Neutrophil (primary cell): ENCODE results near the gene CAMK2B.

ENCODE experiments used
- H3K27ac ChIP-seq: fragments of 200-600 bp; sonication (generic); 2 replicates; pipeline ENCODE4 v1.5.1; 2016; ENCODE audit warnings: mild to moderate bottlenecking, moderate library complexity
- H3K27me3 ChIP-seq: fragments of 200-600 bp; sonication (generic); 2 replicates; pipeline ENCODE4 v1.6.0; 2016; ENCODE audit warnings: mild to moderate bottlenecking
- H3K36me3 ChIP-seq: fragments of 200-600 bp; sonication (generic); 2 replicates; pipeline ENCODE4 v1.5.1; 2017
- H3K4me1 ChIP-seq, 2 experiments: fragments of 200-600 bp in 1 of 2; sonication (generic) in 1 of 2; 1 replicate in 1 of 2; 2 replicates in 1 of 2; pipeline versions ENCODE4 v1.5.1 to v1.6.1; 2013 to 2016; ENCODE audit warnings: low read depth in 1 of 2, low read length in 1 of 2, mild to moderate bottlenecking in 1 of 2, moderate library complexity in 1 of 2; ENCODE audit not compliant: control insufficient read depth in 1 of 2, insufficient read depth in 1 of 2
- H3K4me3 ChIP-seq, 2 experiments: fragments of 200-600 bp in 1 of 2; sonication (generic) in 1 of 2; 1 replicate in 1 of 2; 2 replicates in 1 of 2; pipeline ENCODE4 v1.5.1; 2013 to 2016; ENCODE audit warnings: low read depth in 1 of 2, low read length in 1 of 2, mild to moderate bottlenecking in 1 of 2, moderate library complexity in 1 of 2
- H3K9me3 ChIP-seq: fragments of 200-600 bp; sonication (generic); 2 replicates; pipeline ENCODE4 v1.5.1; 2016
- TF ChIP-seq, protein P1 (sequence below): fragments of 200-600 bp; sonication (generic); IDR thresholded peaks from 2 replicates; pipeline ENCODE4 v1.5.1; 2016; ENCODE audit warnings: antibody characterized with exemption

Gene CAMK2B

DNA sequence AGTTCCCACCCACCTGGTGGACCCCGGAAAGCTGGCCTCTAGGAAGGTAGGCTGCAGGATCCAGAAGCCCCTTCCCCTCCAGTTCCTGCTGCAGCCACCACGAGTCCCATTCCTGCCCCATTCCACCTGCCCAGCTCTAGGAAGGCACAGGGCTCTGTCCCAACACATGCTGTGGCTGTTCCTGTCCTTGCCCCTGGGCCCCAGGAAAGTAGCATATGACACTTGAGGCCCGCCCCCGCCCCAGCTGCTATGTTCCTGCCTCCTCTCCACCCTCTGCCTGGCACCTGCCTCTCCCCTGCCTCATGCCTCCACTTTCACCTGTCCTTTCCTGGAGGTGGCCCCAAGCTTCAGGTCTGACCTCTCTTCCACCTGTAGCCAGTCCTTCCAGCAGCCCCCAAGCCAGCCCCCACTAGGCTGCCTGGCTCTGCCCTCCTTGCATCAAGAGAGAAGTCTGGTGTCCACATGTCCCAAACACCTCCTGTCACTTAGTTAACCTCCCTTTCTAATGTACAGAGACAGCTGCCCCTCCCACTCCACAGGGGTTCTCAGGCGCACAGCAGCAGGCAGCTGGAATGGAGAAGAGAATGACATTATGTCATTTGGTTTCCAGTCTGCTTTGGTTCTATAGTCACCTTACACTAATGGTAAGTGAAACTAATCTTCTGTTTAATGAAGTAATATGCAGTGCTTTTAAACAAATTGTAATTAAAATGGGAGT, 101.9 kb downstream of the CAMK2B start:
- no peaks in the 10 kb centered on the region for H3K36me3 ChIP-seq
- H3K4me1 ChIP-seq: no peaks in the 10 kb centered on the region
- no peaks in the 10 kb centered on the region for H3K9me3 ChIP-seq
- no peak overlapping the region for H3K4me3 ChIP-seq
- TF ChIP-seq, protein P1, sequence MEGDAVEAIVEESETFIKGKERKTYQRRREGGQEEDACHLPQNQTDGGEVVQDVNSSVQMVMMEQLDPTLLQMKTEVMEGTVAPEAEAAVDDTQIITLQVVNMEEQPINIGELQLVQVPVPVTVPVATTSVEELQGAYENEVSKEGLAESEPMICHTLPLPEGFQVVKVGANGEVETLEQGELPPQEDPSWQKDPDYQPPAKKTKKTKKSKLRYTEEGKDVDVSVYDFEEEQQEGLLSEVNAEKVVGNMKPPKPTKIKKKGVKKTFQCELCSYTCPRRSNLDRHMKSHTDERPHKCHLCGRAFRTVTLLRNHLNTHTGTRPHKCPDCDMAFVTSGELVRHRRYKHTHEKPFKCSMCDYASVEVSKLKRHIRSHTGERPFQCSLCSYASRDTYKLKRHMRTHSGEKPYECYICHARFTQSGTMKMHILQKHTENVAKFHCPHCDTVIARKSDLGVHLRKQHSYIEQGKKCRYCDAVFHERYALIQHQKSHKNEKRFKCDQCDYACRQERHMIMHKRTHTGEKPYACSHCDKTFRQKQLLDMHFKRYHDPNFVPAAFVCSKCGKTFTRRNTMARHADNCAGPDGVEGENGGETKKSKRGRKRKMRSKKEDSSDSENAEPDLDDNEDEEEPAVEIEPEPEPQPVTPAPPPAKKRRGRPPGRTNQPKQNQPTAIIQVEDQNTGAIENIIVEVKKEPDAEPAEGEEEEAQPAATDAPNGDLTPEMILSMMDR: no peak
- H3K27ac ChIP-seq: no peak overlapping the region
- peaks cover 3% of the 10 kb centered on the region for H3K27me3 ChIP-seq

DNA sequence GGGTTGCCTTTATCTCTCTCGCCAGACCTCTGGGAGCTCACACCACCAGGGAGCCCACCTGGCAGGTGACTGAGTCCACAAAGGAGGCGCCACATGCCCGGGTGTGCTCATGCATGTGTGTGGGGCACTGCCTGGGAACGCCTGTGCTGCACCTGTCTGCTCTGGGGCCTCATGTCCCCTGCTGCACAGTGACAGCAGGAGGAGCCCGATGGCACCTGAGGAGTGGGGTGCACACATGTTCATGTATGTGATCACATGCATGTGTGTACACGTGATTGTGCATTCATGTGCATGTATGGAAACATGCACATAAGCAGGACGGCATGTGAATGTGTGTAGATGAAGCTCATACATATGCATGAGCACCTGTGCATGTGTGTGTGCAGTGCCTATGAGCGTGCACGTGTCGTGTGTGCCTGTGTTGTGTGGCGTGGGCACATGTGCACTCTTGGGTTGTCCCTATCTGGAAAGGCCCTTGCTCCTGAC, 102.6 kb downstream of the CAMK2B start:
- Histone ChIP-seq H3K27me3 (peaks cover 3% of the 10 kb centered on the region), H3K9me3 (no peaks in the 10 kb centered on the region), H3K27ac (no peak overlapping the region), H3K36me3 (no peaks in the 10 kb centered on the region), H3K4me3 (no peak overlapping the region), H3K4me1 (no peaks in the 10 kb centered on the region)
- TF ChIP-seq, protein P1: no peak

DNA sequence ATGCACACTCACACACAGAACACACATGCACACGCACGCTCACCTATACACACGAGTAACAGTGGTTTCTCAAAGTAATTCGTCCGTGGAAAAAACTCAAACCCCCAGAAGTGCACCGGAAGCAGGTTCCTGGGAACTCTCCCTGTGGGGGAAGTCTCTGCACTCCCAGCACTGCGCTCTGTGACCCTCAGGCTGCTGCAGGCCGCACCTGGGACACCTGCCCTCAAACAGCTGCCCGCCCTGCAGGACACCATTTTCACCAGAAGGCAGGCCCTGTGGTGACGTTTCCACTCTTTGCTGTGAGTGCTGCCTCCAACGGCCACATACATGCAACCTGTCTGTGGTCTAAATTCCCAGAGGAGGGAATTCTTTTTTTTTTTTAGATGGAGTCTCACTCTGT, 103.3 kb downstream of the CAMK2B start:
- no peak overlapping the region for H3K27ac ChIP-seq
- no peaks in the 10 kb centered on the region for H3K4me1 ChIP-seq
- TF ChIP-seq, protein P1: no peak
- no peaks in the 10 kb centered on the region for H3K36me3 ChIP-seq
- no peaks in the 10 kb centered on the region for H3K9me3 ChIP-seq
- no peak overlapping the region for H3K4me3 ChIP-seq
- H3K27me3 ChIP-seq: peaks cover 3% of the 10 kb centered on the region

DNA sequence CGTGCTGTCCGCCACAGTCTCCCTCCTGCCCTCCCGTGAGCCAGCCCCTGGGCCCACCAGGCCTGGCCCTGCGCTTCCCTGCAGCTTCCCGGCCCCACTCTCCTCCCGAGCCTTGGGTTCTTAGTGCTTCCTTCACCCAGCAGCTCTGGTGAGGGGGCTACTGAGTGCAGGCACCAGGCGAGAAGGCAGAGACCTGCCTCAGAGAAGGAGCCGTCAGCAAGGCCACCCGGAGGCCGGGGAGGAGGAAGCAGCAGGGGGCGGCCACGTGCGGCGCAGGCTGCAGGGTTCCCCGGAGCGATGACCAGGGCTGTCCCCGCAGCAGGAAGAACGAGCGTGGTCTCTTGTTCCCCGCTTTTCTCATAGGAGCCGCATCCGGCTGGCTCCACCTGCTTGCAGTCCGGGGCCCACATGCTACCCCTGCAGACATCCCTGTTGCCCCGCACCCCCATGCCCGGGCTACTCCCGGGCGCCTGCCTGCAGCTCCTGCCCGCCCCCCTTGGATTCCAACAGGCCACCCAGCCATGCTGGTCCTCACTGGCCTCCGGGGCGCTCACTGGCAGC, 104.1 kb downstream of the CAMK2B start:
- TF ChIP-seq, protein P1: no peak
- Histone ChIP-seq H3K4me1 (no peaks in the 10 kb centered on the region), H3K27ac (no peak overlapping the region), H3K27me3 (peaks cover 1% of the 10 kb centered on the region), H3K9me3 (no peaks in the 10 kb centered on the region), H3K4me3 (no peak overlapping the region), H3K36me3 (no peaks in the 10 kb centered on the region)

DNA sequence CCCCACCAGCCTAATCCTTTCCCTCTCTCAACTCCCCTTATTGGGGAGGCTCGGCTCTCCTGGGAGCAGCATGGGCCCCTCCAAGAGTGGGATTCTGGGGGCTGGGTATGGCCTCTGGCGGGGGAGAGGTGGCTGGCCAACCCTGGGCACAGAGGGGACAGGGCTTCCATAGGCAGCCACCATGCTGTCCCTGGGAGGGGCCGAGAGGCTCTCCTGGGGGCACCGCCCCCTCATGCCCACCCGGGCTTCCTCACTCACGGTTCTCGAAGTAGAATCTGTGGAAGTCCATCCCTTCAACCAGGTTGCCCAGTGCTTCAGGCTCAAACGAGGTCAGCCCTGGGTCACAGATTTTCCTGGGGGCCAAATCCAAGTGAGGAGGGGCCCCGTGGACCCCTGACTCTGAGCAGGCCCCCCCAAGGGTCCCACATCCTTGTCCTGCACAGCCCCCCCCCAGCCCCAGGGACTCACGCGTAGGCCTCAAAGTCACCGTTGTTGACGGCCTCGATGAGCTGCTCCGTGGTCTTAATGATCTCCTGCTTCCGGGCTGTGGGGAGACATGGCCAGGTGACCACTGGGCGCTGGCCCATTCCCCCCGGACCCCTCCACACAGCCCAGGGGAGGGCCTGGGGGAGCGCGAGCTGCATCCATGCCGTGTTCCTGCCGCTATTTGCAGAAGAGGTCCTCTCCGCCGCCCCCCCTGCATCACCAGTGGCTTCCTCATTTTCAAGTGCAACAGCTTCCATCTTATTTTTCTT, 104.9 kb downstream of the CAMK2B start:
- no peak overlapping the region for H3K27ac ChIP-seq
- H3K4me3 ChIP-seq: no peak overlapping the region
- no peaks in the 10 kb centered on the region for H3K27me3 ChIP-seq
- no peaks in the 10 kb centered on the region for H3K36me3 ChIP-seq
- H3K4me1 ChIP-seq: no peaks in the 10 kb centered on the region
- TF ChIP-seq, protein P1: no peak
- no peaks in the 10 kb centered on the region for H3K9me3 ChIP-seq
